Measurements from ENCODE around the gene LRRTM4. TPM values are rescaled to one million over a fixed set of nuclear protein-coding genes. Genes with fewer than 3 reads are reported as not detected.

LRRTM4 gene
- total RNA-seq, 1 experiment from 2014 or later: 0.13 TPM

- CTCF ChIA-PET: no interaction called here
- H3K4me1 ChIP-seq (ENCODE audit: insufficient read depth, low read length, poor library complexity, severe bottlenecking): no peaks in the 10 kb centered on the region
These were observed 710.0 kb downstream of the LRRTM4 start for GRCh38 chr2:76812156-76812555.

GRCh38 chr2:76809136-76809535, 713.0 kb downstream of the LRRTM4 start:
- Histone ChIP-seq H3K27me3 (replicated peaks; ENCODE audit: insufficient read depth, low read depth, low read length, poor library complexity) (no peaks in the 10 kb centered on the region), H3K4me1 (ENCODE audit: insufficient read depth, low read length, poor library complexity, severe bottlenecking) (no peaks in the 10 kb centered on the region), H3K9me3 (ENCODE audit: low read depth, low read length, poor library complexity, severe bottlenecking) (no peaks in the 10 kb centered on the region), H3K36me3 (ENCODE audit: insufficient read depth, low read length, poor library complexity, severe bottlenecking) (no peaks in the 10 kb centered on the region), H3K27ac (ENCODE audit: low read depth, low read length, poor library complexity, severe bottlenecking) (no peak overlapping the region), H3K4me3 (ENCODE audit: low read depth, low read length, poor library complexity, severe bottlenecking) (no peak overlapping the region)
- ChIA-PET POLR2A (ENCODE audit: low non-redundant PET) (no interaction called here), CTCF (no interaction called here)
- DNase-seq (ENCODE audit: low spot score): no peak
- TF ChIP-seq CTCF (conservative IDR thresholded peaks at IDR 0.05; ENCODE audit: low read depth, low read length): no peak
- no peak for TF ChIP-seq EZH2 (IDR thresholded peaks at IDR 0.05; ENCODE audit: borderline replicate concordance, low read depth, low read length, poor library complexity, severe bottlenecking)
- no TSS peak for BruUV-seq (replicated peaks)
- intact Hi-C loops (cut with micrococcal nuclease; ENCODE audit: unreplicated experiment): no loop called here

More at GRCh38 chr2:76812156-76812555, 710.0 kb downstream of the LRRTM4 start:
- intact Hi-C loops (cut with micrococcal nuclease; ENCODE audit: unreplicated experiment): no loop called here
- BruUV-seq (replicated peaks): no TSS peak
- TF ChIP-seq EZH2 (IDR thresholded peaks at IDR 0.05; ENCODE audit: borderline replicate concordance, low read depth, low read length, poor library complexity, severe bottlenecking) (no peak), CTCF (conservative IDR thresholded peaks at IDR 0.05; ENCODE audit: low read depth, low read length) (no peak)
- POLR2A ChIA-PET (ENCODE audit: low non-redundant PET): no interaction called here
- no peaks in the 10 kb centered on the region for H3K27me3 ChIP-seq (replicated peaks; ENCODE audit: insufficient read depth, low read depth, low read length, poor library complexity)
- no peak overlapping the region for H3K4me3 ChIP-seq (ENCODE audit: low read depth, low read length, poor library complexity, severe bottlenecking)
- DNase-seq (ENCODE audit: low spot score): peak; percentile 5
- H3K36me3 ChIP-seq (ENCODE audit: insufficient read depth, low read length, poor library complexity, severe bottlenecking): no peaks in the 10 kb centered on the region
- no peaks in the 10 kb centered on the region for H3K9me3 ChIP-seq (ENCODE audit: low read depth, low read length, poor library complexity, severe bottlenecking)
- no peak overlapping the region for H3K27ac ChIP-seq (ENCODE audit: low read depth, low read length, poor library complexity, severe bottlenecking)

GRCh38 chr2:76808732-76809131, 713.4 kb downstream of the LRRTM4 start:
- ChIA-PET POLR2A (ENCODE audit: low non-redundant PET) (no interaction called here), CTCF (no interaction called here)
- no peaks in the 10 kb centered on the region for H3K9me3 ChIP-seq (ENCODE audit: low read depth, low read length, poor library complexity, severe bottlenecking)
- TF ChIP-seq EZH2 (IDR thresholded peaks at IDR 0.05; ENCODE audit: borderline replicate concordance, low read depth, low read length, poor library complexity, severe bottlenecking): no peak
- no peak for TF ChIP-seq CTCF (conservative IDR thresholded peaks at IDR 0.05; ENCODE audit: low read depth, low read length)
- DNase-seq (ENCODE audit: low spot score): no peak
- no peaks in the 10 kb centered on the region for H3K4me1 ChIP-seq (ENCODE audit: insufficient read depth, low read length, poor library complexity, severe bottlenecking)
- no peak overlapping the region for H3K4me3 ChIP-seq (ENCODE audit: low read depth, low read length, poor library complexity, severe bottlenecking)
- no peaks in the 10 kb centered on the region for H3K36me3 ChIP-seq (ENCODE audit: insufficient read depth, low read length, poor library complexity, severe bottlenecking)
- intact Hi-C loops (cut with micrococcal nuclease; ENCODE audit: unreplicated experiment): no loop called here
- H3K27ac ChIP-seq (ENCODE audit: low read depth, low read length, poor library complexity, severe bottlenecking): no peak overlapping the region
- H3K27me3 ChIP-seq (replicated peaks; ENCODE audit: insufficient read depth, low read depth, low read length, poor library complexity): no peaks in the 10 kb centered on the region
- BruUV-seq (replicated peaks): no TSS peak

Measured in A673 (cell line).